GM21360 (cell line): ENCODE results near the gene CSPG5.

Experiments
- ATAC-seq: cut with Tn5 transposase; IDR thresholded peaks from one replicate; pipeline ENCODE4 v1.9.1; 2021; ENCODE audit warnings: mild to moderate bottlenecking, moderate library complexity; ENCODE audit not compliant: unreplicated experiment

Gene CSPG5

GRCh38 chr3:47588587-47588986 lies 9.9 kb upstream of the CSPG5 start:
- ATAC-seq: no peak

- no peak for ATAC-seq
Observed at GRCh38 chr3:47588053-47588452, 9.4 kb upstream of the CSPG5 start.

- no peak for ATAC-seq
Observed at GRCh38 chr3:47586746-47587145, 8.1 kb upstream of the CSPG5 start.

GRCh38 chr3:47583320-47584075 lies 4.8 kb upstream of the CSPG5 start:
- ATAC-seq: no peak

- ATAC-seq: no peak
Observed at GRCh38 chr3:47581835-47582234, 3.2 kb upstream of the CSPG5 start.

GRCh38 chr3:47581422-47581821 lies 2.8 kb upstream of the CSPG5 start:
- ATAC-seq: no peak

- ATAC-seq: no peak
Observed at GRCh38 chr3:47580481-47580880, 1.8 kb upstream of the CSPG5 start.

GRCh38 chr3:47579875-47580274 lies 1.2 kb upstream of the CSPG5 start:
- no peak for ATAC-seq

GRCh38 chr3:47578119-47578632 lies 489 bp downstream of the CSPG5 start:
- no peak for ATAC-seq

GRCh38 chr3:47577583-47578118 lies 1.0 kb downstream of the CSPG5 start:
- no peak for ATAC-seq

GRCh38 chr3:47573190-47574172 lies 5.2 kb downstream of the CSPG5 start:
- ATAC-seq: no peak

GRCh38 chr3:47571391-47572175 lies 7.1 kb downstream of the CSPG5 start:
- ATAC-seq: no peak

- no peak for ATAC-seq
Observed at GRCh38 chr3:47568901-47569300, 9.8 kb downstream of the CSPG5 start.

GRCh38 chr3:47567149-47567548 lies 11.5 kb downstream of the CSPG5 start:
- no peak for ATAC-seq

- no peak for ATAC-seq
Observed at GRCh38 chr3:47566667-47567066, 12.0 kb downstream of the CSPG5 start.

- ATAC-seq: no peak
Observed at GRCh38 chr3:47565734-47566550, 12.7 kb downstream of the CSPG5 start.

- no peak for ATAC-seq
Observed at GRCh38 chr3:47556351-47556750, 22.3 kb downstream of the CSPG5 start.

GRCh38 chr3:47554335-47554734 lies 24.3 kb downstream of the CSPG5 start:
- no peak for ATAC-seq

GRCh38 chr3:47553407-47553806 lies 25.3 kb downstream of the CSPG5 start:
- no peak for ATAC-seq
